Measurements from ENCODE around the gene TBRG4.

Gene TBRG4

GRCh38 chr7:45088146-45088701 lies 23.3 kb downstream of the TBRG4 start:
- DNase-seq: no peak

GRCh38 chr7:45087301-45088145 lies 24.0 kb downstream of the TBRG4 start:
- DNase-seq: no peak

- DNase-seq: no peak
Measured at GRCh38 chr7:45086331-45087065, 25.0 kb downstream of the TBRG4 start.

GRCh38 chr7:45085619-45086200 lies 25.8 kb downstream of the TBRG4 start:
- no peak for DNase-seq

- DNase-seq: no peak
Measured at GRCh38 chr7:45084901-45085618, 26.4 kb downstream of the TBRG4 start.

GRCh38 chr7:45084336-45084735 lies 27.2 kb downstream of the TBRG4 start:
- DNase-seq: no peak

- no peak for DNase-seq
Measured at GRCh38 chr7:45082831-45083331, 28.6 kb downstream of the TBRG4 start.

- no peak for DNase-seq
Measured at GRCh38 chr7:45082031-45082830, 29.3 kb downstream of the TBRG4 start.

- DNase-seq: no peak
Measured at GRCh38 chr7:45081670-45081974, 29.9 kb downstream of the TBRG4 start.

- DNase-seq: no peak
Measured at GRCh38 chr7:45080958-45081669, 30.4 kb downstream of the TBRG4 start.

GRCh38 chr7:45080265-45080957 lies 31.1 kb downstream of the TBRG4 start:
- no peak for DNase-seq

GRCh38 chr7:45078125-45078681 lies 33.3 kb downstream of the TBRG4 start:
- no peak for DNase-seq

GRCh38 chr7:45077579-45077978 lies 33.9 kb downstream of the TBRG4 start:
- DNase-seq: no peak

- DNase-seq: no peak
Measured at GRCh38 chr7:45076946-45077345, 34.6 kb downstream of the TBRG4 start.

- DNase-seq: no peak
Measured at GRCh38 chr7:45075871-45076796, 35.4 kb downstream of the TBRG4 start.

- DNase-seq: no peak
Measured at GRCh38 chr7:45075355-45075644, 36.2 kb downstream of the TBRG4 start.

GRCh38 chr7:45074528-45075354 lies 36.8 kb downstream of the TBRG4 start:
- no peak for DNase-seq

- no peak for DNase-seq
Measured at GRCh38 chr7:45073786-45074527, 37.5 kb downstream of the TBRG4 start.
